COLO668 (cell line): ENCODE data around the gene NGEF.
"Not testable (repeated sequence)": the region's sequence is repeated elsewhere in the genome, so short reads cannot be mapped to it uniquely, and the experiment has no call there.

Source experiments
- DNase-seq: peaks from one replicate; lab custom pipeline; 2025; ENCODE audit not compliant: unreplicated experiment; lab: John Stamatoyannopoulos, UW

The NGEF gene

GRCh38 chr2:233013027-233013461 is at the start of gene NGEF:
Gene NGEF, minus strand, starts transcription at chr2:233013256. Its CDS starts 38,366 bp downstream, at chr2:232974890.
- no peak for DNase-seq

GRCh38 chr2:233062451-233062850 is 49.4 kb upstream of the NGEF start:
- no peak for DNase-seq

GRCh38 chr2:233061591-233062450 is 48.8 kb upstream of the NGEF start:
- no peak for DNase-seq

- no peak for DNase-seq
Measured at GRCh38 chr2:233060980-233061590, 48.0 kb upstream of the NGEF start.

GRCh38 chr2:233060501-233060979 is 47.5 kb upstream of the NGEF start:
- DNase-seq = peak; percentile 31

GRCh38 chr2:233059797-233060500 is 46.9 kb upstream of the NGEF start, which contains the start of gene INPP5D:
Gene INPP5D, plus strand, starts transcription at chr2:233060342. Its CDS starts 137 bp downstream, at chr2:233060479.
- DNase-seq = peak; percentile 31

GRCh38 chr2:233059547-233059796 is 46.4 kb upstream of the NGEF start:
- DNase-seq = no peak

GRCh38 chr2:233058717-233059546 is 45.9 kb upstream of the NGEF start:
- DNase-seq = no peak

- no peak for DNase-seq
Measured at GRCh38 chr2:233056961-233057605, 44.0 kb upstream of the NGEF start.

GRCh38 chr2:233055362-233055761 is 42.3 kb upstream of the NGEF start:
- no peak for DNase-seq

- peak; percentile 46 for DNase-seq
Measured at GRCh38 chr2:233053928-233054784, 41.1 kb upstream of the NGEF start.

GRCh38 chr2:233052517-233052916 is 39.5 kb upstream of the NGEF start:
- DNase-seq = not testable (repeated sequence)

- no peak for DNase-seq
Measured at GRCh38 chr2:233051241-233052149, 38.4 kb upstream of the NGEF start.

GRCh38 chr2:233049194-233049761 is 36.2 kb upstream of the NGEF start:
- DNase-seq = no peak

GRCh38 chr2:233048569-233049193 is 35.6 kb upstream of the NGEF start:
- DNase-seq = no peak

GRCh38 chr2:233047667-233048066 is 34.6 kb upstream of the NGEF start:
- DNase-seq = no peak

- DNase-seq = no peak
Measured at GRCh38 chr2:233047206-233047605, 34.1 kb upstream of the NGEF start.
